Stimulated activated memory B cell treated with anti-CD40 and anti-IgM and Interleukin-4, amounts not matched to agents 10 μg/mL and 1 μg/mL and 100 μg/mL, for 72 hours (primary cell): ENCODE results near the gene HS6ST1.

Source experiments
- ATAC-seq: fragments of 150-1000 bp; cut with Tn5 transposase; 2 replicates; pipeline ENCODE4 v1.10.0; 2021
- H3K27ac Mint-ChIP-seq: one replicate; pipeline ENCODE4 v1.8.0; 2022; ENCODE audit warnings: mild to moderate bottlenecking, mixed read lengths
- H3K27me3 Mint-ChIP-seq: one replicate; pipeline ENCODE4 v1.8.0; 2022; ENCODE audit warnings: mixed read lengths
- H3K36me3 Mint-ChIP-seq: one replicate; pipeline ENCODE4 v1.8.0; 2022; ENCODE audit warnings: mixed read lengths
- H3K4me1 Mint-ChIP-seq: one replicate; pipeline ENCODE4 v1.8.0; 2022; ENCODE audit warnings: mixed read lengths
- H3K4me3 Mint-ChIP-seq: one replicate; pipeline ENCODE4 v1.8.0; 2022; ENCODE audit warnings: mild to moderate bottlenecking, moderate library complexity, mixed read lengths
- H3K9me3 Mint-ChIP-seq: one replicate; pipeline ENCODE4 v1.8.0; 2022; ENCODE audit warnings: mixed read lengths

Gene HS6ST1

DNA sequence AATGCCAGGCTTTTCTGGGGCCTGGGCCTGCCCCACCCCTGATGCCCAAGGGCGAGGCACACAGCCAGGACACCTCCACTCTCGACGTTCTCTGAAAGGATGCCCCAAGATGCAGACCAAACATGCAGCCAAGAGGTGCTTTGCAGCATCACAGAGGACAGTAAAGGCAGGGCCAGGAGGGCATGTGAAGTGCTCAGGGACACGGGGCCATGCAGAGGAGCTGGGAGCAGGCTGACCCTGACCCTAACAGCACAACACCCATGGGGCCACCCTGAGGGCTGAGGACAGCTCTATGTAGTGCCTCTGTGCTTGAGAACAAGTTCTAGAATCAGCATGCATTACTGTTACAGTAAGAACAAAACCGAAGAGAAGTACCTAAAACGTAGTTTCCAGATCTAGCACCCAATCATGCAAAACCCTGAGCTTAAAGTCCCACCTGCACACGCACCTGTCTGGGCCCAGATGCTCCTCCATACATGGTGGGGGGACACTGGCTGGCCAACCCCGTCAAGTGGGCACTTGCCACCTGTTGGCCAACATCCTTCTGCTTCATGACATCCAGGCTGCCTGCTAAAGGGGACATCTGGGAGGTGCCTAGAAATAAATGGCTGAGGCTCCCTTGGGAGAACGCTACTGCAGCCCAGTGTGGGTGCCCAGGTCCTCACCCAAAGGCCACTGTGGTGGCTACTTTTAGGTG is 15.4 kb downstream of the HS6ST1 start:
- Mint-ChIP-seq H3K4me3 (no peak overlapping the region), H3K27ac (no peak overlapping the region), H3K4me1 (peaks cover 57% of the 10 kb centered on the region), H3K9me3 (peaks cover 3% of the 10 kb centered on the region), H3K36me3 (peaks cover 18% of the 10 kb centered on the region), H3K27me3 (no peaks in the 10 kb centered on the region)
- no peak for ATAC-seq

GRCh38 chr2:128302744-128303067 is 16.0 kb downstream of the HS6ST1 start:
- no peaks in the 10 kb centered on the region for H3K27me3 Mint-ChIP-seq
- H3K4me1 Mint-ChIP-seq = peaks cover 54% of the 10 kb centered on the region
- peaks cover 4% of the 10 kb centered on the region for H3K9me3 Mint-ChIP-seq
- ATAC-seq = no peak
- H3K4me3 Mint-ChIP-seq = no peak overlapping the region
- peaks cover 23% of the 10 kb centered on the region for H3K36me3 Mint-ChIP-seq
- no peak overlapping the region for H3K27ac Mint-ChIP-seq

- Mint-ChIP-seq H3K4me3 (no peak overlapping the region), H3K27ac (no peak overlapping the region), H3K9me3 (peaks cover 4% of the 10 kb centered on the region), H3K27me3 (no peaks in the 10 kb centered on the region), H3K4me1 (peaks cover 49% of the 10 kb centered on the region), H3K36me3 (peaks cover 27% of the 10 kb centered on the region)
- ATAC-seq = no peak
These were observed 16.5 kb downstream of the HS6ST1 start for GRCh38 chr2:128302011-128302743.

- H3K4me3 Mint-ChIP-seq = no peak overlapping the region
- H3K4me1 Mint-ChIP-seq = peaks cover 44% of the 10 kb centered on the region
- peaks cover 4% of the 10 kb centered on the region for H3K9me3 Mint-ChIP-seq
- H3K36me3 Mint-ChIP-seq = peaks cover 27% of the 10 kb centered on the region
- no peaks in the 10 kb centered on the region for H3K27me3 Mint-ChIP-seq
- no peak overlapping the region for H3K27ac Mint-ChIP-seq
- ATAC-seq = no peak
These were observed 17.1 kb downstream of the HS6ST1 start for GRCh38 chr2:128301501-128301966.

DNA sequence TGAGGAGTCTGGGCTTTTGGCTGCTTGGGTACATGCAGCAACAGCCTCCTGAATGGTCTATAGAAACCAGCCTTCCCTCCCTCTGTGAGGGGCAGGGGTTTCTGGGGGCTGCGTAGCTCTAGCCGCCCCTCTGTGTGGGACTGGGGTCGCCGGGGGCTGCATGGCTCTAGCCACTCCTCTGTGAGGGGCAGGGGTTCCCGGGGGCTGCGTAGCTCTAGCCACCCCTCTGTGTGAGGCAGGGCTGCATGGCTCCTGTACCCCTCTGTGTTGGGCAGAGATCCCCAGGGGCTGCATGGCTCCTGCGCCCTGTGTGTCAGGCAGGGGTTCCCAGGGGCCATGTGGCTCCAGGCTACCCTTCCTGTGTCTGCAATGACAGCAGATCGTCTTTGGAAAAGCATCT is 17.6 kb downstream of the HS6ST1 start:
- no peak for ATAC-seq
- Mint-ChIP-seq H3K27ac (no peak overlapping the region), H3K9me3 (peaks cover 4% of the 10 kb centered on the region), H3K27me3 (no peaks in the 10 kb centered on the region), H3K36me3 (peaks cover 27% of the 10 kb centered on the region), H3K4me3 (no peak overlapping the region), H3K4me1 (peaks cover 43% of the 10 kb centered on the region)

- H3K9me3 Mint-ChIP-seq = peaks cover 4% of the 10 kb centered on the region
- no peak for ATAC-seq
- peaks cover 43% of the 10 kb centered on the region for H3K4me1 Mint-ChIP-seq
- H3K4me3 Mint-ChIP-seq = no peak overlapping the region
- H3K27ac Mint-ChIP-seq = no peak overlapping the region
- H3K27me3 Mint-ChIP-seq = no peaks in the 10 kb centered on the region
- peaks cover 27% of the 10 kb centered on the region for H3K36me3 Mint-ChIP-seq
These were observed 18.3 kb downstream of the HS6ST1 start for GRCh38 chr2:128300151-128301020.

- Mint-ChIP-seq H3K9me3 (peaks cover 4% of the 10 kb centered on the region), H3K27ac (no peak overlapping the region), H3K36me3 (peaks cover 27% of the 10 kb centered on the region), H3K4me1 (peaks cover 41% of the 10 kb centered on the region), H3K4me3 (no peak overlapping the region), H3K27me3 (no peaks in the 10 kb centered on the region)
- no peak for ATAC-seq
These were observed 19.0 kb downstream of the HS6ST1 start for GRCh38 chr2:128299628-128300027.

DNA sequence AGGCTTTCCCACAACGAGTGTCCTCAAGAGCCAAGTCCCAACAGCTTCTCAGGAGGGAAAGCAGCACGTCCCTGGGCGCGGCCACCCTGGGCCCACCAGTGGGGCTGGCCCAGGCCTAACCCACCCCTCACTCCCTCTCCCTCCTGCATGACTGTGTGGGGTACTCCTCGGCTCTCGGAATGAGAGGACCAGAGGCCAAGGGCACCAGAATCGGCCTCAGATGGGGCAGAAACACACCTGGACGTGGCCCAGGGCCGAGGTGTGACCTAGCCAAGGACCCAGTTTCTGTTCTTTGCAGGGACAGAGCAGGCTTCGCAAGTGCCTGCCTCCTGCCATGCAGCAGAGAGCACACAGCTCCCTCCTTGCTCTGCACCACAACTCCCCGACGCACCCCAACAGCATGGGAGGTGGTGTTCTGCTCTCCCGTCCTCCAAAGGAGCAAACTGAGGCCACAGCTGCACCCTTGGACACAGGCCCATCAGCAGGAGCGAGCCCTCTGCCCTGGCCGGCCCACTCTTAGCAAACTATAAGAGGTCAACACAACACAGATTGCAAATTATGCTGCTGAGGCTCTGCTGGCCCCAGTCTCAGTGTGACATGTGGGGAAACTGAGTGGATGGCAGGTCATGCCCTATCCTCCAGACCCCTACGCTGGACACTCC is 19.7 kb downstream of the HS6ST1 start:
- no peak overlapping the region for H3K27ac Mint-ChIP-seq

DNA sequence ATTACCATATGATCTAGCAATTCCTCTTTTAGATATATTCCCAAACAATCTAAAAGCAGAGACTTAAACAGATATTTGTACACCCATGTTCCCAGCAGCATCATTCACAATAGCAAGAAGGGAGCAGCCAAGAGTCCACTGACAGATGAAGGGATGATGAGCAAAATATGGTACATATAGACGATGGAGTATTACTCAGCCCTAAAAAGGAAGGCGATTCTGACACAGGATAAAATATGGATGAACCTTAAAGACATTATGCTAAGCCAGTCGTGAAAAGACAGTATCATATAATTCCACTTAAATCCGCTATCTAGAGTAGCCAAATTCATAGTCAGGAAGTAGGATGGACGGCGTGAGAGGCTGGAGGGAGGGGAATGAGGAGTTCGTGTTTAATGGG is 20.4 kb downstream of the HS6ST1 start:
- ATAC-seq = no peak
- H3K9me3 Mint-ChIP-seq = peaks cover 4% of the 10 kb centered on the region

More for the DNA sequence above, 19.7 kb downstream of the HS6ST1 start:
- ATAC-seq = no peak
- Mint-ChIP-seq H3K36me3 (peaks cover 27% of the 10 kb centered on the region), H3K4me1 (peaks cover 43% of the 10 kb centered on the region), H3K4me3 (no peak overlapping the region), H3K27me3 (no peaks in the 10 kb centered on the region), H3K9me3 (peaks cover 4% of the 10 kb centered on the region)

DNA sequence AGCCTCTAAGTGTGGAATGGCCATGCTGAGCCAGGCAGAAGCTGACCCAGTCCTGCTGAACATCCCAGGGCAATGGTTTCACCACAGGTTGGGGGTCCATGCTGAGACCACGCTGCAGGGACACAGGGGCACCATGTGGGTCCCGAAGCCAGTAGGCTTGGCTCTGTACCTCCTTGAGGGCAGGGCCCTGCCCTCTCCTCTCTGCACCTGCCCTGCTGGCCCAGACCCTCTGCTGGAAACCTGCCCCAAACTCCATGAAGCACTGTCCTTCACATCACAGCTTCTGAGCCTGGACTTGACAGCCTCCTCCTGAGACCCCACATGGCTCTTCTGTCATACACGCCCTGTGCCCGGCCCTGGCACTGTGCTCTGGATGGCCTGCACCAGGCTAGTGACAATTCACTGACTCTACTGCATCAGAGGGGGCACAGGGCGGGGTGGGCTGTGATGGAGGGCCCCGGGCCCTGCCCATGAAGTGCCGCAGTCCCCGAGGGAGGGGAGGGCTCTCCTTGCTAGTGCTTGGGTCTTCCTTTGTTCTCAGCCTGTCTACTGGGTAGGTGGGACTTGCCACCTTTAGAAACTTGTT is 24.7 kb downstream of the HS6ST1 start:
- Mint-ChIP-seq H3K27me3 (no peaks in the 10 kb centered on the region), H3K9me3 (peaks cover 4% of the 10 kb centered on the region), H3K4me1 (peaks cover 64% of the 10 kb centered on the region), H3K36me3 (peaks cover 14% of the 10 kb centered on the region), H3K27ac (peak overlapping the region; percentile 19), H3K4me3 (no peak overlapping the region)
- ATAC-seq = no peak

More for the DNA sequence above, 20.4 kb downstream of the HS6ST1 start:
- H3K27ac Mint-ChIP-seq = no peak overlapping the region
- peaks cover 27% of the 10 kb centered on the region for H3K36me3 Mint-ChIP-seq
- peaks cover 43% of the 10 kb centered on the region for H3K4me1 Mint-ChIP-seq
- H3K27me3 Mint-ChIP-seq = no peaks in the 10 kb centered on the region
- no peak overlapping the region for H3K4me3 Mint-ChIP-seq

DNA sequence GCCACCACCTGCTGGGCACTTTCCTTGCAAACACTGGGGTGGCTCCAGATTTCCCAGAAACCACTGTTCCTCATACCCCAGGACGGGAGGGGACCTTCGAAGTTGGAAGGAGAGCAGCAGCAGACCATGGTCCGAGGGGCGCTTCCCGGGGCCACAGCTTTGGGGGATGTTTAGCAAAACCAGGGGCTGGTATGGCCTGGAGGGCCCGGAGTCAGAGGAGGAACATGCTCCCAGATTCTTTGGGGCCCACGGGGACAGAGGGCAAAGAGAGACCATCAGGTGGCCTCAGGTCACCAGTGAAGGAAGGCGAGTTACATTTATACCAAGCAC is 25.3 kb downstream of the HS6ST1 start:
- Mint-ChIP-seq H3K4me3 (no peak overlapping the region), H3K36me3 (peaks cover 11% of the 10 kb centered on the region), H3K9me3 (peaks cover 2% of the 10 kb centered on the region), H3K27ac (no peak overlapping the region), H3K4me1 (peaks cover 62% of the 10 kb centered on the region), H3K27me3 (no peaks in the 10 kb centered on the region)
- ATAC-seq = no peak

DNA sequence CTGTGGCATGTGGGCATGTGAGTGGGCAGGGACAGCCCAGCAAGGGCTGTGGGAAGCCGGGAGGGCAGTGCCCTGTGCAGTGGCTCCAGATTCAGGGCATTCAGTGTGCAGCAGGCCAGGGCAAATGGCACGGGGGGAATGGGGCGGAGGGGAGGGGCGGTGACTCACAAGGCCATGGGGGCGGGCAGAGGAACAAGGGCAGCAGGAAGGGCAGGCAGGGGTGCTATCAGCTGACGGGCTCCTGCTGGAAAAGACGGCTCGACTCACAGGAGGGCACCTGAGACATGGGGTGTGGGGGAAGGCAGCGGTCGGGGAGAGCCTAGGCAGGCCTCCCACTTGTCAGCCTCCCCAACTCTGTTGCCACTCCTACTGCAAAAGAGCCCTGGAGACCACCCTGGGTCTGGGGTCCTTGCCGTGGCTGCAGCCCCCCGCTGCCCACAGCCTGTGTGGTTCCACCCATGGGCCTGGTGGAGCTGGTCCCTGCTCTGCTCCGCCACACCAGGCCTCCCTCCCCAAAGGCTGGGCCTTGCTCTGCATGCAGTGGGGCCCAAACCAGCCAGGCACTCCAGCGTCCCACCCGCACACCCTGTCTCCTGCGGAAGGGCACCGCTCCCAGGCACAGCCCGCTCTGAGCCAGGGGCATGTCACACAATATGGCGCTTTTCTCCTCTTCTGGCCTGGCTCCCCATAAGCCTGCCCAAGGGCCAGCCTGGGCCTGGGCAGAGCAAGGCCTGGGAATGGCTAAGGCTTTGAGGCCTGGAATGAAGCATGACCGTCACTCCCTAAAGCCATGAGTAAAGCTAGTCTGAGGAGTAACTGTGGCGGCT is 25.9 kb downstream of the HS6ST1 start:
- ATAC-seq = no peak
- Mint-ChIP-seq H3K9me3 (no peaks in the 10 kb centered on the region), H3K4me1 (peaks cover 59% of the 10 kb centered on the region), H3K27ac (no peak overlapping the region), H3K27me3 (no peaks in the 10 kb centered on the region), H3K4me3 (no peak overlapping the region), H3K36me3 (peaks cover 5% of the 10 kb centered on the region)

DNA sequence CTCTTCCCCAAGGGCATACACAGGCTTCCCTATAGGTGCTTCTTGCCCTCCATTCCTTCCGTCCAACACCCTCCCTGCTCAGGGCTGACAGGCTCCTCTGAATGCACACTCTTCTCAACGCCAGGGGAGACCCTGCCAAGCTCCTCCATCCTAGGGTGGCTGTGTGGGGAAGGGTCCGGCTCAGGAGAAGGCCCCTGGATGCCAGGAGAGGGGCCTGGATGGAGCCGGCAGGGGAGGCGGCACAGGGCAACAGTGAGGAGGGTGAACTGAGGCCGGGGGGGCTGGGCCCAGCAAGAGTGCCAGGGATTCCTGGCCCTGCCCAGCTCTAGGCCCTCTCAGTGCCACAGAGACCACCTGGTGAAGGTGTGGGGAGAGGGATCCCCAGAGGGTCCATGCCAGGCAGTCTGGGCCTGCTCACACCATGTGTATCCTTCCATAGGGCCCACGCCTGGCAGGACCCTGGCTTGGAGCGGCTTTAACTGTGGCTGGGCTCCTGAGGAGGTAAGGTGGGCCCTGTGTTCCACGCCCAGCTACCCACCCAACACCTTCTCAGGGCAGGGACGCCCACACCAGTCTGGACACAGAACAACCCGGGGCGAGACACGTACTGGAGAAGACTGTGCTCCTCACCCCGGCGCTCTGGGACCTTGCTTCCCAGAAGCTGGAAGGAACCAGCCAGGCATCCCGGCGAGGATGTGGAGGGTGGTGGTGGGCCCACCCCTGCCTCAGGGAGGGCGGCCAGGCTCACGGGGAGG is 26.6 kb downstream of the HS6ST1 start:
- H3K9me3 Mint-ChIP-seq = no peaks in the 10 kb centered on the region
- no peak overlapping the region for H3K4me3 Mint-ChIP-seq

More for the DNA sequence above, 26.6 kb downstream of the HS6ST1 start:
- no peak overlapping the region for H3K27ac Mint-ChIP-seq
- H3K27me3 Mint-ChIP-seq = no peaks in the 10 kb centered on the region
- H3K4me1 Mint-ChIP-seq = peaks cover 59% of the 10 kb centered on the region
- no peak for ATAC-seq
- H3K36me3 Mint-ChIP-seq = no peaks in the 10 kb centered on the region
